GM12878 (cell line): ENCODE measurements around the gene IMP3. TPM values are rescaled to one million over a fixed set of nuclear protein-coding genes. Genes with fewer than 3 reads are reported as not detected.

Experiments used
- ATAC-seq: fragments of 200-7000 bp; cut with Tn5 transposase; 3 replicates; pipeline ENCODE4 v1.9.1; 2020; ENCODE audit warnings: mild to moderate bottlenecking, moderate library complexity
- BruUV-seq: library from RNA; stranded (reverse); fragments of 400-500 nt; replicated peaks from 2 replicates; lab custom pipeline; 2021; lab: Mats Ljungman, UMichigan
- CTCF ChIA-PET: fragments of 300-600 bp; sonication (Branson Sonifier 250); formaldehyde crosslinking; extraction: SDS; loops from one replicate; lab custom pipeline; 2021; ENCODE audit warnings: inconsistent platforms; lab: Yijun Ruan, JAX
- POLR2A ChIA-PET: fragments of 350-600 bp; formaldehyde crosslinking; extraction: SDS; loops from one replicate; lab custom pipeline; 2021; ENCODE audit warnings: inconsistent platforms; lab: Charles Lee
- RAD21 ChIA-PET: fragments of 300-600 bp; sonication (Branson Sonifier 250); formaldehyde crosslinking; loops from one replicate; lab custom pipeline; 2023; ENCODE audit warnings: antibody characterized with exemption; ENCODE audit not compliant: unreplicated experiment; lab: Charles Lee
- SMC1A ChIA-PET: fragments of 300-600 bp; sonication (Branson Sonifier 250); formaldehyde crosslinking; loops from one replicate; lab custom pipeline; 2023; ENCODE audit not compliant: unreplicated experiment, uncharacterized antibody; lab: Charles Lee
- DNase-seq: peaks from one replicate; pipeline ENCODE4 v3.0.0-alpha.2; 2011; ENCODE audit warnings: low read depth, low spot score
- FAIRE-seq: peaks from 3 replicates; lab custom pipeline; 2011; peaks lifted over from hg19 to GRCh38; lab: Jason Lieb, UNC
- H2AFZ ChIP-seq: 2 replicates; pipeline ENCODE4 v1.6.0; 2011; ENCODE audit warnings: low read depth, low read length, control low read depth; ENCODE audit not compliant: control insufficient read depth
- H3K27ac ChIP-seq: 2 replicates; pipeline ENCODE4 v1.5.1; 2011; ENCODE audit warnings: control low read depth; ENCODE audit not compliant: control insufficient read depth, insufficient read depth
- H3K27me3 ChIP-seq, 2 experiments: replicated peaks in 1 of 2; 2 replicates each; pipeline versions ENCODE4 v1.6.0 to v1.6.1; 2011; ENCODE audit warnings: low read length in 1 of 2; ENCODE audit not compliant: control insufficient read depth in 2 of 2, insufficient read depth in 2 of 2
- H3K36me3 ChIP-seq, 2 experiments: 2 replicates each; pipeline ENCODE4 v1.5.1; 2011; ENCODE audit warnings: low read length in 1 of 2; ENCODE audit not compliant: control insufficient read depth in 2 of 2, insufficient read depth in 2 of 2
- H3K4me1 ChIP-seq: 2 replicates; pipeline ENCODE4 v1.6.1; 2011; ENCODE audit warnings: mild to moderate bottlenecking, low read length, moderate library complexity, mixed read lengths; ENCODE audit not compliant: control insufficient read depth, insufficient read depth
- H3K4me2 ChIP-seq: 2 replicates; pipeline ENCODE4 v1.6.0; 2011; ENCODE audit warnings: control low read depth; ENCODE audit not compliant: control insufficient read depth, insufficient read depth
- H3K4me3 ChIP-seq: fragments of 200-600 bp; sonication (generic); 2 replicates; pipeline ENCODE4 v1.5.1; 2016
- H3K79me2 ChIP-seq: 2 replicates; pipeline ENCODE4 v1.6.0; 2011; ENCODE audit warnings: low read length; ENCODE audit not compliant: control insufficient read depth, insufficient read depth
- H3K9ac ChIP-seq: 2 replicates; pipeline ENCODE4 v1.8.0; 2011; ENCODE audit warnings: low read length, control low read depth, mixed read lengths; ENCODE audit not compliant: control insufficient read depth, insufficient read depth
- H3K9me3 ChIP-seq: replicated peaks from 3 replicates; pipeline ENCODE4 v1.5.1; 2011; ENCODE audit warnings: mild to moderate bottlenecking, low read length; ENCODE audit not compliant: control insufficient read depth, insufficient read depth
- H4K20me1 ChIP-seq: 2 replicates; pipeline ENCODE4 v1.6.0; 2011; ENCODE audit not compliant: control insufficient read depth, insufficient read depth
- BACH1 ChIP-seq: fragments of 450-650 bp; IDR thresholded peaks from 2 replicates; pipeline ENCODE4 v1.6.1; 2017; ENCODE audit warnings: mild to moderate bottlenecking, borderline replicate concordance
- CEBPB ChIP-seq, 2 experiments: fragments of 150-350 bp in 1 of 2; IDR thresholded peaks; 2 replicates each; pipeline ENCODE4 v1.6.1; 2012 to 2014; ENCODE audit warnings: low read depth in 2 of 2, low read length in 2 of 2, borderline replicate concordance in 1 of 2, inconsistent platforms in 1 of 2
- RELA ChIP-seq: fragments of 450-650 bp; IDR thresholded peaks from 2 replicates; pipeline ENCODE4 v1.8.0; 2014; ENCODE audit warnings: borderline replicate concordance; ENCODE audit not compliant: partially characterized antibody
- SPI1 ChIP-seq: IDR thresholded peaks from 2 replicates; pipeline ENCODE4 v1.6.1; 2011; ENCODE audit warnings: low read depth, mild to moderate bottlenecking, low read length, moderate library complexity, borderline replicate concordance; ENCODE audit not compliant: insufficient read depth
- ZNF24 ChIP-seq: fragments of 450-650 bp; IDR thresholded peaks from 2 replicates; pipeline ENCODE4 v1.6.1; 2017; ENCODE audit warnings: antibody characterized with exemption, mild to moderate bottlenecking
- WGBS: methylation state at CpG from one replicate; pipeline ENCODE4 v1.1.6; 2016; ENCODE audit warnings: low lambda C conversion rate; ENCODE audit not compliant: insufficient replicate concordance, insufficient coverage; ENCODE audit errors: missing lambda C conversion rate; 5-methylcytosine and 5-hydroxymethylcytosine counted together
- in situ Hi-C: fragments of 300-500 bp; cut with MboI; formaldehyde crosslinking; loops from 9 replicates; pipeline ENCODE4 v1.14.3; 2018; ENCODE audit warnings: mixed read lengths
- intact Hi-C: fragments of 100-400 bp; cut with micrococcal nuclease; formaldehyde crosslinking; loops from one replicate; pipeline ENCODE4 v1.14.2; 2022; ENCODE audit not compliant: unreplicated experiment
- polyA plus RNA-seq, 11 experiments: library from polyadenylated mRNA; depleted of rRNA in 4 of 11; unstranded in 6 of 11; stranded (reverse) in 5 of 11; fragments of >200 nt; fragmentation: Nextera tagmentation in 4 of 11; fragmentation: Illumina TruSeq in 1 of 11; extraction: Ambion mirVana in 4 of 11; extraction: Trizol in 1 of 11; gene quantifications; 1 replicate in 1 of 11; 2 replicates in 10 of 11; pipeline versions ENCODE4 v1.2.1 to v1.2.3, GENCODE V29; 2011 to 2016; ENCODE audit warnings: inconsistent platforms in 2 of 11, missing spikeins in 2 of 11, low read depth in 1 of 11
- total RNA-seq, 4 experiments: library from RNA; depleted of rRNA in 3 of 4; stranded (reverse); fragments of >200 nt in 3 of 4; fragmentation: Illumina TruSeq in 1 of 4; extraction: Trizol in 1 of 4; gene quantifications; 2 replicates each; pipeline versions ENCODE4 v1.2.1 to v1.2.3, GENCODE V29; 2013 to 2021
- TF ChIP-seq, protein P1 (sequence below): IDR thresholded peaks from 2 replicates; pipeline ENCODE4 v1.6.1; 2012; ENCODE audit warnings: low read depth, low read length, improper control_type of control experiment
- TF ChIP-seq, protein P2 (sequence below), 3 experiments: IDR thresholded peaks in 2 of 3; conservative IDR thresholded peaks in 1 of 3; 2 replicates each; pipeline ENCODE4 v1.5.1; 2011; ENCODE audit warnings: low read depth in 3 of 3, low read length in 3 of 3, mild to moderate bottlenecking in 3 of 3, control low read depth in 2 of 3, moderate library complexity in 2 of 3, inconsistent platforms in 1 of 3, mixed read lengths in 1 of 3; ENCODE audit not compliant: control insufficient read depth in 2 of 3, insufficient read depth in 1 of 3; ENCODE audit errors: extremely low read depth in 1 of 3
- TF ChIP-seq, protein P3 (sequence below): fragments of 450-650 bp; conservative IDR thresholded peaks from 2 replicates; pipeline ENCODE4 v1.6.1; 2017; ENCODE audit warnings: mild to moderate bottlenecking, moderate library complexity

Gene IMP3
- total and polyA plus RNA-seq, 10 of the 15 experiments (the other 5 are each of a cell fraction or from before 2014, with no cell fraction given) = 13.3 to 208 (median 85.2) TPM

DNA sequence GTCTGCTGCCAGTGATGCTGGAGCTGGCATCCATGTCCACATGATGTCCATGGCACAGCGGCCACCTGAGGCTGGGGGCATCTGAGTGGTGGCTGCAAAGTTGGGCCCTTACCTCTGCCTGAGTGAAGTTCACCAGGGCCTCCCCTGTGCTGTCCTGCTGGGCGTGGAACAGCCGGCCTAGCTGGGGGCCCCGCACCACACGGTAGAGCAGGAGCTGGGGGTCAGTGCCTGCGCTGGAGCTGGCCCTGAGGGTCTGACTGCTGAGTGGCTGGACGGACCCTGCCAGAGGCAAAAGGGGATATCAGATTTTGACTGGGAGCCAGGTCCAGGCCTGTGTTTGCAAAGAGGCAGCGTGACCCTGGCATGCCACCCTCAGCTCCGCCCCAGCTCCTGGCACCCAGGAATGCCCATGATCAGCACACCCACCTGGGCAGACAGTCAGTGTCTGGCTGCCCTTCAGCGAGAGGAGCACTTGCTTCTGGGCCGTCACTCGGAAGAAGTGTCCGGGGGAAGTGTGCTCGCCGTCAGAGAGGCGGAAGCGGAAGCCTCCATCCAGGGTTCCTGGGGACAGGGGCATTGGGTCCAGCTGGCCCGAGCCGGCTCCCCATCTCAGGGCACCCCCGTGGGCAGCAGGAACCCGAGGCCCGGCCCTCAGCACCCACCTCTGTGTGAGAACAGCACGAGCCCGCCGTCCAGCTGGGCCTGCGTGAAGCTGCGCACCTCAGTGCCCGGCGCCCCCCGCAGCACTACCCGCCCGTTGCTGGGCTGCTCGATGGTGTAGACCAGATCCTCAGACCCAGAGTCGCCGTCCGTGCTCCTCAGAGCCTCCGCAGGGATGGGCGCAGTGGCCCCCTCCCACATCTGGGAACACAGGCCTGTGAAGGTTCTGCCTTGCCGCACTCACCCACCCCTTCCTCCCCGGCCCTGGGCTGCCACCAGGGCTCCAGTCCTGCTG, 42.4 kb upstream of the IMP3 start:
- POLR2A ChIA-PET = no interaction called here
- no peak for FAIRE-seq

More for the DNA sequence above, 42.4 kb upstream of the IMP3 start:
- TF ChIP-seq, protein P1, sequence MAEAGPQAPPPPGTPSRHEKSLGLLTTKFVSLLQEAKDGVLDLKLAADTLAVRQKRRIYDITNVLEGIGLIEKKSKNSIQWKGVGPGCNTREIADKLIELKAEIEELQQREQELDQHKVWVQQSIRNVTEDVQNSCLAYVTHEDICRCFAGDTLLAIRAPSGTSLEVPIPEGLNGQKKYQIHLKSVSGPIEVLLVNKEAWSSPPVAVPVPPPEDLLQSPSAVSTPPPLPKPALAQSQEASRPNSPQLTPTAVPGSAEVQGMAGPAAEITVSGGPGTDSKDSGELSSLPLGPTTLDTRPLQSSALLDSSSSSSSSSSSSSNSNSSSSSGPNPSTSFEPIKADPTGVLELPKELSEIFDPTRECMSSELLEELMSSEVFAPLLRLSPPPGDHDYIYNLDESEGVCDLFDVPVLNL = no peak
- TF ChIP-seq, protein P2, sequence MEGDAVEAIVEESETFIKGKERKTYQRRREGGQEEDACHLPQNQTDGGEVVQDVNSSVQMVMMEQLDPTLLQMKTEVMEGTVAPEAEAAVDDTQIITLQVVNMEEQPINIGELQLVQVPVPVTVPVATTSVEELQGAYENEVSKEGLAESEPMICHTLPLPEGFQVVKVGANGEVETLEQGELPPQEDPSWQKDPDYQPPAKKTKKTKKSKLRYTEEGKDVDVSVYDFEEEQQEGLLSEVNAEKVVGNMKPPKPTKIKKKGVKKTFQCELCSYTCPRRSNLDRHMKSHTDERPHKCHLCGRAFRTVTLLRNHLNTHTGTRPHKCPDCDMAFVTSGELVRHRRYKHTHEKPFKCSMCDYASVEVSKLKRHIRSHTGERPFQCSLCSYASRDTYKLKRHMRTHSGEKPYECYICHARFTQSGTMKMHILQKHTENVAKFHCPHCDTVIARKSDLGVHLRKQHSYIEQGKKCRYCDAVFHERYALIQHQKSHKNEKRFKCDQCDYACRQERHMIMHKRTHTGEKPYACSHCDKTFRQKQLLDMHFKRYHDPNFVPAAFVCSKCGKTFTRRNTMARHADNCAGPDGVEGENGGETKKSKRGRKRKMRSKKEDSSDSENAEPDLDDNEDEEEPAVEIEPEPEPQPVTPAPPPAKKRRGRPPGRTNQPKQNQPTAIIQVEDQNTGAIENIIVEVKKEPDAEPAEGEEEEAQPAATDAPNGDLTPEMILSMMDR (IDR thresholded peaks at IDR 0.05 in 2 of 3, conservative IDR thresholded peaks at IDR 0.05 in 1 of 3; ENCODE audit: control insufficient read depth in 2 of 3, extremely low read depth in 1 of 3, insufficient read depth in 1 of 3, low read depth in 3 of 3, low read length in 3 of 3) = no peak
- TF ChIP-seq BACH1 = no peak
- TF ChIP-seq SPI1 = no peak
- no peak for TF ChIP-seq ZNF24
- TF ChIP-seq, protein P3, sequence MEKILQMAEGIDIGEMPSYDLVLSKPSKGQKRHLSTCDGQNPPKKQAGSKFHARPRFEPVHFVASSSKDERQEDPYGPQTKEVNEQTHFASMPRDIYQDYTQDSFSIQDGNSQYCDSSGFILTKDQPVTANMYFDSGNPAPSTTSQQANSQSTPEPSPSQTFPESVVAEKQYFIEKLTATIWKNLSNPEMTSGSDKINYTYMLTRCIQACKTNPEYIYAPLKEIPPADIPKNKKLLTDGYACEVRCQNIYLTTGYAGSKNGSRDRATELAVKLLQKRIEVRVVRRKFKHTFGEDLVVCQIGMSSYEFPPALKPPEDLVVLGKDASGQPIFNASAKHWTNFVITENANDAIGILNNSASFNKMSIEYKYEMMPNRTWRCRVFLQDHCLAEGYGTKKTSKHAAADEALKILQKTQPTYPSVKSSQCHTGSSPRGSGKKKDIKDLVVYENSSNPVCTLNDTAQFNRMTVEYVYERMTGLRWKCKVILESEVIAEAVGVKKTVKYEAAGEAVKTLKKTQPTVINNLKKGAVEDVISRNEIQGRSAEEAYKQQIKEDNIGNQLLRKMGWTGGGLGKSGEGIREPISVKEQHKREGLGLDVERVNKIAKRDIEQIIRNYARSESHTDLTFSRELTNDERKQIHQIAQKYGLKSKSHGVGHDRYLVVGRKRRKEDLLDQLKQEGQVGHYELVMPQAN = no peak
- no peak for TF ChIP-seq CEBPB (IDR thresholded peaks at IDR 0.05; ENCODE audit: borderline replicate concordance in 1 of 2, low read depth in 2 of 2, low read length in 2 of 2)
- no peak for TF ChIP-seq RELA
- no peaks in the 10 kb centered on the region for H4K20me1 ChIP-seq
- ChIA-PET SMC1A (interaction anchor here (0.9 kb wide), 1 partner anchor 314 kb away, joined by 3 read pairs; the partner anchor contains the start of gene MAN2C1), RAD21 (interaction anchor here (0.6 to 1.4 kb wide), 3 partner anchors 120 to 314 kb away, joined by 3 to 5 read pairs (median 3); partner anchors contain the start of gene MAN2C1), CTCF (interaction anchor here (0.9 to 6.8 kb wide), 6 partner anchors 35 to 315 kb away, joined by 3 to 58 read pairs (median 6); partner anchors contain the start of genes MAN2C1, SIN3A and SNX33)
- in situ Hi-C loops (no loop called here), intact Hi-C loops (loop anchor here (1.0 kb wide), 1 partner anchor 315 kb away; no protein-coding TSS in a partner anchor)
- no peaks in the 10 kb centered on the region for H3K79me2 ChIP-seq
- H3K4me2 ChIP-seq = no peak overlapping the region
- no peak overlapping the region for H3K27ac ChIP-seq
- no peak for DNase-seq
- no peak overlapping the region for H2AFZ ChIP-seq
- H3K9ac ChIP-seq = no peak overlapping the region
- no peaks in the 10 kb centered on the region for H3K36me3 ChIP-seq
- H3K4me1 ChIP-seq = no peaks in the 10 kb centered on the region
- peaks cover 0 to 1% of the 10 kb centered on the region in 2 experiments; a peak in 1 of 4 replicates for H3K27me3 ChIP-seq
- ATAC-seq = no peak
- no peaks in the 10 kb centered on the region for H3K9me3 ChIP-seq
- H3K4me3 ChIP-seq = no peak overlapping the region
- no TSS peak for BruUV-seq
- WGBS = 55% methylated on average over 36 of the region's 40 CpGs
